T-helper 17 cell (primary cell): Measurements from ENCODE around the gene STXBP6. TPM values are rescaled to one million over a fixed set of nuclear protein-coding genes. Genes with fewer than 3 reads are reported as not detected.

ENCODE experiments used
- ATAC-seq: fragments of 150-1000 bp; cut with Tn5 transposase; 2 replicates; pipeline ENCODE4 v1.10.0; 2021; ENCODE audit warnings: mild to moderate bottlenecking, moderate library complexity
- DNase-seq, 3 donors: peaks; one replicate each; pipeline versions ENCODE4 v3.0.0 to v3.0.0-alpha.2; 2020 to 2021
- H3K9me3 ChIP-seq: one replicate; pipeline ENCODE4 v1.7.0; 2013; ENCODE audit warnings: low read length, mild to moderate bottlenecking; ENCODE audit not compliant: control insufficient read depth, poor library complexity, severe bottlenecking
- H3K27ac Mint-ChIP-seq: one replicate; pipeline ENCODE4 v1.8.0; 2022; ENCODE audit warnings: mild to moderate bottlenecking, moderate library complexity, mixed read lengths
- H3K27me3 Mint-ChIP-seq: one replicate; pipeline ENCODE4 v1.8.0; 2022; ENCODE audit warnings: mixed read lengths
- H3K36me3 Mint-ChIP-seq: one replicate; pipeline ENCODE4 v1.8.0; 2022; ENCODE audit warnings: low read depth, mixed read lengths
- H3K4me1 Mint-ChIP-seq: one replicate; pipeline ENCODE4 v1.8.0; 2022; ENCODE audit warnings: mild to moderate bottlenecking, mixed read lengths
- H3K4me3 Mint-ChIP-seq: one replicate; pipeline ENCODE4 v1.8.0; 2022; ENCODE audit warnings: mild to moderate bottlenecking, moderate library complexity, mixed read lengths
- total RNA-seq, 4 donors: library from RNA in 2 of 4; stranded (reverse) in 2 of 4; gene quantifications; one replicate each; pipeline ENCODE4 v1.2.3 and lab custom pipeline; 2022 to 2026

Gene STXBP6
- total RNA-seq, 2 donors from 2014 or later, result not detected

GRCh38 chr14:24879661-24880386 lies 170.1 kb downstream of the STXBP6 start:
- Mint-ChIP-seq H3K4me3 (no peak overlapping the region), H3K4me1 (no peaks in the 10 kb centered on the region), H3K27ac (no peak overlapping the region), H3K36me3 (no peaks in the 10 kb centered on the region), H3K27me3 (peaks cover 31% of the 10 kb centered on the region)
- DNase-seq (no peak), ATAC-seq (no peak)
- no peaks in the 10 kb centered on the region for H3K9me3 ChIP-seq

GRCh38 chr14:24876996-24877395 lies 173.0 kb downstream of the STXBP6 start:
- DNase-seq (no peak), ATAC-seq (no peak)
- Mint-ChIP-seq H3K36me3 (no peaks in the 10 kb centered on the region), H3K4me3 (no peak overlapping the region), H3K4me1 (no peaks in the 10 kb centered on the region), H3K27ac (no peak overlapping the region), H3K27me3 (peaks cover 57% of the 10 kb centered on the region)
- no peaks in the 10 kb centered on the region for H3K9me3 ChIP-seq

GRCh38 chr14:24875991-24876878 lies 173.7 kb downstream of the STXBP6 start:
- no peaks in the 10 kb centered on the region for H3K9me3 ChIP-seq
- H3K36me3 Mint-ChIP-seq, result no peaks in the 10 kb centered on the region
- H3K27me3 Mint-ChIP-seq, result peaks cover 61% of the 10 kb centered on the region
- DNase-seq, result no peak
- no peaks in the 10 kb centered on the region for H3K4me1 Mint-ChIP-seq
- no peak for ATAC-seq
- H3K4me3 Mint-ChIP-seq, result no peak overlapping the region
- no peak overlapping the region for H3K27ac Mint-ChIP-seq

GRCh38 chr14:24875203-24875838 lies 174.6 kb downstream of the STXBP6 start:
- no peaks in the 10 kb centered on the region for H3K4me1 Mint-ChIP-seq
- H3K36me3 Mint-ChIP-seq, result no peaks in the 10 kb centered on the region
- DNase-seq, result no peak
- H3K27me3 Mint-ChIP-seq, result peaks cover 61% of the 10 kb centered on the region
- ATAC-seq, result no peak
- no peak overlapping the region for H3K27ac Mint-ChIP-seq
- no peaks in the 10 kb centered on the region for H3K9me3 ChIP-seq
- no peak overlapping the region for H3K4me3 Mint-ChIP-seq

GRCh38 chr14:24874514-24875202 lies 175.3 kb downstream of the STXBP6 start:
- Mint-ChIP-seq H3K36me3 (no peaks in the 10 kb centered on the region), H3K27ac (no peak overlapping the region), H3K4me1 (no peaks in the 10 kb centered on the region), H3K4me3 (no peak overlapping the region), H3K27me3 (peaks cover 57% of the 10 kb centered on the region)
- ATAC-seq (no peak), DNase-seq (no peak)
- no peaks in the 10 kb centered on the region for H3K9me3 ChIP-seq

- H3K36me3 Mint-ChIP-seq, result no peaks in the 10 kb centered on the region
- ATAC-seq (no peak), DNase-seq (no peak)
- no peak overlapping the region for H3K27ac Mint-ChIP-seq
- H3K27me3 Mint-ChIP-seq, result peaks cover 56% of the 10 kb centered on the region
- H3K4me3 Mint-ChIP-seq, result no peak overlapping the region
- H3K9me3 ChIP-seq, result no peaks in the 10 kb centered on the region
- no peaks in the 10 kb centered on the region for H3K4me1 Mint-ChIP-seq
Measured at GRCh38 chr14:24873551-24873950, 176.4 kb downstream of the STXBP6 start.

GRCh38 chr14:24870949-24871701 lies 178.8 kb downstream of the STXBP6 start:
- H3K27me3 Mint-ChIP-seq, result peaks cover 49% of the 10 kb centered on the region
- no peak overlapping the region for H3K4me3 Mint-ChIP-seq
- DNase-seq (no peak), ATAC-seq (no peak)
- H3K4me1 Mint-ChIP-seq, result no peaks in the 10 kb centered on the region
- H3K9me3 ChIP-seq, result no peaks in the 10 kb centered on the region
- no peak overlapping the region for H3K27ac Mint-ChIP-seq
- H3K36me3 Mint-ChIP-seq, result no peaks in the 10 kb centered on the region

- H3K4me3 Mint-ChIP-seq, result no peak overlapping the region
Measured at GRCh38 chr14:24868389-24868788, 181.6 kb downstream of the STXBP6 start.

GRCh38 chr14:24866067-24866639 lies 183.8 kb downstream of the STXBP6 start:
- H3K4me3 Mint-ChIP-seq, result no peak overlapping the region
- no peak overlapping the region for H3K27ac Mint-ChIP-seq
- no peak for DNase-seq
- H3K27me3 Mint-ChIP-seq, result peaks cover 23% of the 10 kb centered on the region
- no peaks in the 10 kb centered on the region for H3K4me1 Mint-ChIP-seq
- no peaks in the 10 kb centered on the region for H3K9me3 ChIP-seq
- no peaks in the 10 kb centered on the region for H3K36me3 Mint-ChIP-seq
- ATAC-seq, result no peak

More at GRCh38 chr14:24868389-24868788, 181.6 kb downstream of the STXBP6 start:
- no peaks in the 10 kb centered on the region for H3K9me3 ChIP-seq
- Mint-ChIP-seq H3K4me1 (no peaks in the 10 kb centered on the region), H3K36me3 (no peaks in the 10 kb centered on the region), H3K27me3 (peaks cover 31% of the 10 kb centered on the region), H3K27ac (no peak overlapping the region)
- DNase-seq, result no peak
- ATAC-seq, result no peak

GRCh38 chr14:24863968-24864684 lies 185.8 kb downstream of the STXBP6 start:
- H3K9me3 ChIP-seq, result no peaks in the 10 kb centered on the region
- no peak for DNase-seq
- Mint-ChIP-seq H3K4me3 (no peak overlapping the region), H3K36me3 (no peaks in the 10 kb centered on the region), H3K27ac (no peak overlapping the region), H3K27me3 (peaks cover 33% of the 10 kb centered on the region), H3K4me1 (no peaks in the 10 kb centered on the region)
- ATAC-seq, result no peak

GRCh38 chr14:24861083-24861630 lies 188.8 kb downstream of the STXBP6 start:
- DNase-seq, result no peak
- H3K9me3 ChIP-seq, result no peaks in the 10 kb centered on the region
- no peak overlapping the region for H3K4me3 Mint-ChIP-seq
- H3K27me3 Mint-ChIP-seq, result peaks cover 58% of the 10 kb centered on the region
- ATAC-seq, result no peak
- no peak overlapping the region for H3K27ac Mint-ChIP-seq
- H3K4me1 Mint-ChIP-seq, result no peaks in the 10 kb centered on the region
- H3K36me3 Mint-ChIP-seq, result no peaks in the 10 kb centered on the region
